HG03378 (cell line): Measurements from ENCODE around the gene CFAP61.
A peak's percentile ranks its signal among the peaks of the same experiment; 100 is the strongest.
"Not testable (repeated sequence)": the region's sequence is repeated elsewhere in the genome, so short reads cannot be mapped to it uniquely, and the experiment has no call there.

Source experiments
- ATAC-seq: cut with Tn5 transposase; IDR thresholded peaks from one replicate; pipeline ENCODE4 v1.9.1; 2021; ENCODE audit warnings: mild to moderate bottlenecking, moderate library complexity; ENCODE audit not compliant: unreplicated experiment

The CFAP61 gene

GRCh38 chr20:20317621-20318364 is 265.5 kb downstream of the CFAP61 start:
- ATAC-seq = no peak

GRCh38 chr20:20318365-20319161 is 266.2 kb downstream of the CFAP61 start:
- no peak for ATAC-seq

DNA sequence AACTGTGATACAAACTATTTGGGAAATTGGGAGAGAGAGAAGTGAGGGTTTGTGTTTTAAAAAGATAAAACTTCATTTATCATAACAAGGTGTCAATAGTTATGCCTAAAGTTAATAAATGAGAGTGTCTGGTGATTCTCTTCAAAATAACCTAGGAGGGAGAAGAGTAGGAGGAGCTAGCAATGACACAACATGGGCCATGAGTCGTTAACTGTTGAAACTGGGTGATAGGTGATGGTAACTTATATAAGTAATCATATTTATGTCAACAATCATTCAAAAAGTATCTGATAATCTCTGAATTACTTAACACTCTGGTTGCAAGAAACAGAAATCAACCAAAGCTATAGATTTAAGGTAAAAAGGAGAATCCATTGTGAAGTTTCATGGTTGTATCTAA is 268.8 kb downstream of the CFAP61 start:
- ATAC-seq = no peak

DNA sequence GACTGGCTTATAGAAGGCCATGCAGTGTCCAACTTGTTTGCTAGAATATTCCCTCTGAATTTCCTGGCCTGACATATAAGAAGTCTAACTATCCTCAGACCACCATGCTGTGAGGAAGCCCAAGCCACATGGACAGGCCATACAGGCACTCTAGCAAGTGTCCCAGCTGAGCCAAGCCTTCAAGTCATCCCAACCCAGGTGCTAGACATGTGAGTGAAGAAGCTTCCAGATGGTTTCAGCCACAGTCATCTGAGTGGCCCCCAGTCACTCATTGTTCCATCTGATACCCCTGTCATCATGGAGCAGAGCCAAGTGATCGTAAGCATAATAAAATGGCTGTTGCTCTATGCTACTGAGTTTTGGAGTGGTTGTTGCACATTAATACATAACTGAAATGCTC is 269.6 kb downstream of the CFAP61 start:
- no peak for ATAC-seq

GRCh38 chr20:20322912-20323311 is 270.6 kb downstream of the CFAP61 start:
- ATAC-seq = no peak

GRCh38 chr20:20327746-20328145 is 275.4 kb downstream of the CFAP61 start:
- no peak for ATAC-seq

DNA sequence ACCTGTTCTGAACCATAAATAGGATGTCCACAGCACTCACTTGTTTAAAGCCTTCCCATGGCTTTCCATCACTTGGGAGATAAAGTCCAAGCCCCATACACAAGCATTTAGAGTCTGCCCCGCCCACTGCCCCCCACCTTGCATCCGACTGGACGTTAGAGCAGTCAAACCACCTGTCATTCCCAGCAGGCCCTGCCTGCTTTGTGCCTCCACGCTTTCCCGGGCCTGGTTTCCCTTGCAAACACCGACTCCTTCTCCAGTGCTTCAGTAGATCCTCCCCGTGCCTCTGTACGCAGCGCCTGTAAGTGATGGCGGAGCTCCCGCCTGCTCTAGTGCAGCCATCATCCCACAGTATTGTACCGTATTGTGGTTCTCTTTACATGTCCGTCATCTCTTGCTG is 277.2 kb downstream of the CFAP61 start:
- ATAC-seq = no peak

GRCh38 chr20:20331156-20331555 is 278.8 kb downstream of the CFAP61 start:
- ATAC-seq = no peak

DNA sequence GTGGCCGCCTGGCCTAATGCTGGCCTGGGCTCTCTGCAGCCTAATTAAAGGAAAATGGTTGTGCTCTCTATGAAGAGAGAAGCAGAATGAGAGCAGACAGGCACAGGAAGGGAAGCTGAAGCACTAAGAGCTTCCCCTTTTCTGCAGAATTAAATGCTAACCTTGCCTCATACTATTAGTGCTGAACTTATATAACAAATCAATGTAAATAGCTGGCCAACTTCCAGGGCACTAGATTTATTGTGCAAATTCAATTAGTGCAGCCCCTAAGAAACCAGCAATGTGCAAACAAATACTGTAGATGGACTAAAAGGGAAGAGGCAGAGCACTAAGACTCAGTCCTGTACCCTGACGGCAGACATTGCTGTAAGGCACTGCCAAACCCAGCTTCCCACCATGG is 279.5 kb downstream of the CFAP61 start:
- ATAC-seq = no peak

GRCh38 chr20:20333866-20334265 is 281.5 kb downstream of the CFAP61 start:
- no peak for ATAC-seq

DNA sequence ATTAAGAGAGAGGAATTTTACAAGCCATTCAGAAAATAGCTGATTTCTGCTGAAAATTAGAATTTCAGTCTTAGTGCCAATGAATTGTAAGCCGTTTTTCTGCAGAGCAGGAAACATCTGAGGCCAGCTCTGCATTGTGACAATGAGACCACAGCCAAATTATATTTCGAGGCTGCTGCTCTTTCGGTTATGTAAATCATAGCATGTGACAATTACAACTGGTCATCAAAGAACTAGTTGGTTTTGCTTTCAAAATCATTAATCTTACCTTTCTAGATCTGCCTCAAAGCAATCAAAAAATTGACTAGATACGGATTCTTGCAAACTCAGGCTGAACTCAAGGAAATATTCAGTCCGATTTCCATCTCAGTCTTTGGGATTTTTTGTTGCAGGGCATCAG is 282.2 kb downstream of the CFAP61 start:
- ATAC-seq = peak; percentile 90

- no peak for ATAC-seq
Observed at GRCh38 chr20:20338133-20338730, 285.9 kb downstream of the CFAP61 start.

DNA sequence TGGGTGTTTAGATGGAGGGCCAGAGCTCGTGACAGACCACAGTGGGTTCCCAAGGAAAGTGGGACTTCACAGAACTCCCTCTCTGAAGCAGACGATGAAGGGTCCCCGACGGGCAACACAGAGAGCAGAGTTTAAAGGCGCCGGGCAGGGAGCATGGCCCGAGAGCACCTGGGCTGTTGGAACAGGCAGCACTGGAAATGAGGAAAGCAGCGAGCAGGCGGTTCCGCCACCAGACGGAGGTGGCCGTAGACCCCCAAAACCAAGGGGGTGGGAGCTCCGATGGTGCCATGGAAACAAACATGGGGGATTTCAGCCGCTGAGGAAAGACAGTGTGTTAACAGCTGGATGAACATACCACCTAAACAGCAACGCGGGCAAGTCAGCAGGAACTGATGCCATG is 288.1 kb downstream of the CFAP61 start:
- ATAC-seq = no peak

- ATAC-seq = no peak
Observed at GRCh38 chr20:20341371-20341770, 289.0 kb downstream of the CFAP61 start.

GRCh38 chr20:20342066-20342465 is 289.7 kb downstream of the CFAP61 start:
- ATAC-seq = no peak

GRCh38 chr20:20343932-20344331 is 291.6 kb downstream of the CFAP61 start:
- ATAC-seq = no peak

DNA sequence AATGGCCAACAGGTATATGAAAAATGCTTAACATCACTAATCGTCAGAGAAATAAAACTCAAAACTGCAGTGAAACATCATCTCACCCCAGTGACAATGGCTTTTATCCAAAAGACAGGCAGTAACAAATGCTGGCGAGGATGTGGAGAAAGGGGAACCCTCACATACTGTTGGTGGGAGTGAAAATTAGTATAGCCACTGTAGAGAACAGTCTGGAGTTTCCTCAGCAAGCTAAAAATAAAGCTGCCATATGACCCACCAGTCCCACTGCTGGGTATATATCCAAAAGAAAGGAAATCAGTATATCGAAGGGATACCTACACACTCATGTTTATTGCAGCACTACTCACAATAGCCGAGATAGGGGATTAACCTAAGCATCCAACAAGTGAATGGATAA is 292.1 kb downstream of the CFAP61 start:
- ATAC-seq = no peak

GRCh38 chr20:20353576-20353975 is 301.2 kb downstream of the CFAP61 start:
- no peak for ATAC-seq

DNA sequence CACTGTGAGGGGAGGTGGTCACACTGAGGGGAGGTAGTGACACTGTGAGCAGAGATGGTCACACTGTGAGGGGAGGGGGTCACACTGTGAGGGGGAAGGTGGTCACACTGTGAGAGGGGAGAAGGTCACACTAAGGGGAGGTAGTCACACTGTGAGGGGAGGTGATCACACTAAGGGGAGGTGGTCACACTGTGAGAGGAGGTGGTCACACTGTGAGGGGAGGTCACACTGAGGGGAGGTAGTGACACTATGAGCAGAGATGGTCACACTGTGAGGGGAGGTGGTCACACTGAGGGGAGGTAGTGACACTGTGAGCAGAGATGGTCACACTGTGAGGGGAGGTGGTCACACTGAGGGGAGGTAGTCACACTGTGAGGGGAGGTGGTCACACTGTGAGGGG is 303.2 kb downstream of the CFAP61 start:
- not testable (repeated sequence) for ATAC-seq

DNA sequence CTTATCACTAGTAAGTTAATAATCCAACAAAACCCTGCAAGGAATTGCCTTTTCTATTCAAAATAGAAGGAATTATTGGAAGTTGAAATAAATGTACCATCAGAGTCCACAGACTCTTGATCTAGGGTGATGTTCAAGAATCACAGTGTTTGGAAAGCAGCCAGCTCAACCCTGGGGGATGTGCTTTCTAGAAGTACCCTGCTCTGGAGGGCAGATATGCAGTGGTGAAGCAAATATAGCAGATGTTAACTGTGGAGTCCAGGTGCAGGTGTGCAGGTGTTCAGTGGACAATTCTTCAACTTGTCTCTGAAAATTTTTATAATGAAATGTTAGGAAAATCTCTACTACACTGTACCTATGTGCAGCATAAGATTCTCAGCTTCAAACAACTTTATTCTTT is 306.5 kb downstream of the CFAP61 start:
- ATAC-seq = no peak

- ATAC-seq = no peak
Observed at GRCh38 chr20:20359628-20360027, 307.3 kb downstream of the CFAP61 start.

- ATAC-seq = no peak
Observed at GRCh38 chr20:20360464-20360863, 308.1 kb downstream of the CFAP61 start.
